ENCODE data around the gene ARPP21. TPM values are rescaled to one million over a fixed set of nuclear protein-coding genes. Genes with fewer than 3 reads are reported as not detected.

Gene ARPP21
- polyA plus RNA-seq, 1 donor (not counting 4 experiments of a cell fraction or from before 2014, with no cell fraction given), result not detected

DNA sequence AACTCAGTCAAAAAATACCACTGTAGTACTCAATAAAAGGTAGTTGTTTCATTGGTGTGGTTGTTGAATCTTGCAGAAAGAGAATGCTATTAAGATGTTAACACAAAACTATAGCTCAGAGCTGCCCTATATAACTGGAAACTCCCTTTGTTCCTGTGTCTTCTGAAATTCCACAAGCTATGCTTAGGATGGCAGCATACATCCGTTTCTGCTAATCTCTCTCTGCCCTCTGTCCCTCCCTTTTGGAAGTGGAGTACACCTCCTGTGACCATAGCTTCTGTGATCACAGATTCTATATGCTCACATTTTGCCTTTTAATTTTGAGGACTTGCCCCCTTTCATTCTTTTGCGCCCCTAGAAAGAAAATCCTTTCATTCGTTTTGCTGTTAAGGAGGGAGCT, 33.7 kb downstream of the ARPP21 start:
- DNase-seq (ENCODE audit: low read depth, low spot score) (no peak), FAIRE-seq (no peak)
- H3K9me1 ChIP-seq (ENCODE audit: control insufficient read depth, extremely low read depth, insufficient read depth, low read length), result no peaks in the 10 kb centered on the region
- no peaks in the 10 kb centered on the region for H3K36me3 ChIP-seq (ENCODE audit: control insufficient read depth in 2 of 2, extremely low read depth in 1 of 2, insufficient read depth in 2 of 2, low read length in 2 of 2)
- no peak overlapping the region for H3K4me3 ChIP-seq (ENCODE audit: control insufficient read depth in 2 of 3, extremely low read depth in 1 of 3, insufficient read depth in 2 of 3, low read depth in 1 of 3, low read length in 3 of 3)
- H3K4me2 ChIP-seq (ENCODE audit: control insufficient read depth, extremely low read depth, insufficient read depth, low read depth, low read length), result no peak overlapping the region
- H2AFZ ChIP-seq (ENCODE audit: control insufficient read depth, low read length), result no peak overlapping the region
- no peaks in the 10 kb centered on the region for H3K79me2 ChIP-seq (ENCODE audit: control insufficient read depth, insufficient read depth, low read length)
- no peaks in the 10 kb centered on the region for H4K20me1 ChIP-seq (ENCODE audit: control insufficient read depth, extremely low read depth, insufficient read depth, low read length)
- no peak overlapping the region for H3K27ac ChIP-seq (ENCODE audit: control insufficient read depth, insufficient read depth, low read length)
- H3K4me1 ChIP-seq (ENCODE audit: control insufficient read depth, extremely low read depth, insufficient read depth, low read length), result no peaks in the 10 kb centered on the region
- no peak overlapping the region for H3K9ac ChIP-seq (ENCODE audit: control insufficient read depth, extremely low read depth, insufficient read depth, low read length)
- H3K27me3 ChIP-seq (ENCODE audit: control insufficient read depth, extremely low read depth, insufficient read depth, low read length), result no peaks in the 10 kb centered on the region
- dilution Hi-C loops (cut with MboI; ENCODE audit: extremely low pct_ligation_motif_present, low sequenced_read_pairs), result no loop called here
- H3K9me3 ChIP-seq (ENCODE audit: control insufficient read depth, low read depth, low read length), result no peaks in the 10 kb centered on the region
- no peak for TF ChIP-seq EZH2 (IDR thresholded peaks at IDR 0.05; ENCODE audit: low read length)
- TF ChIP-seq, protein P1, sequence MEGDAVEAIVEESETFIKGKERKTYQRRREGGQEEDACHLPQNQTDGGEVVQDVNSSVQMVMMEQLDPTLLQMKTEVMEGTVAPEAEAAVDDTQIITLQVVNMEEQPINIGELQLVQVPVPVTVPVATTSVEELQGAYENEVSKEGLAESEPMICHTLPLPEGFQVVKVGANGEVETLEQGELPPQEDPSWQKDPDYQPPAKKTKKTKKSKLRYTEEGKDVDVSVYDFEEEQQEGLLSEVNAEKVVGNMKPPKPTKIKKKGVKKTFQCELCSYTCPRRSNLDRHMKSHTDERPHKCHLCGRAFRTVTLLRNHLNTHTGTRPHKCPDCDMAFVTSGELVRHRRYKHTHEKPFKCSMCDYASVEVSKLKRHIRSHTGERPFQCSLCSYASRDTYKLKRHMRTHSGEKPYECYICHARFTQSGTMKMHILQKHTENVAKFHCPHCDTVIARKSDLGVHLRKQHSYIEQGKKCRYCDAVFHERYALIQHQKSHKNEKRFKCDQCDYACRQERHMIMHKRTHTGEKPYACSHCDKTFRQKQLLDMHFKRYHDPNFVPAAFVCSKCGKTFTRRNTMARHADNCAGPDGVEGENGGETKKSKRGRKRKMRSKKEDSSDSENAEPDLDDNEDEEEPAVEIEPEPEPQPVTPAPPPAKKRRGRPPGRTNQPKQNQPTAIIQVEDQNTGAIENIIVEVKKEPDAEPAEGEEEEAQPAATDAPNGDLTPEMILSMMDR (optimal IDR thresholded peaks at IDR 0.05 in 1 of 3, IDR thresholded peaks at IDR 0.05 in 1 of 3, conservative IDR thresholded peaks at IDR 0.05 in 1 of 3; ENCODE audit: extremely low read depth in 1 of 3, insufficient read depth in 2 of 3, low read length in 3 of 3), result no peak

DNA sequence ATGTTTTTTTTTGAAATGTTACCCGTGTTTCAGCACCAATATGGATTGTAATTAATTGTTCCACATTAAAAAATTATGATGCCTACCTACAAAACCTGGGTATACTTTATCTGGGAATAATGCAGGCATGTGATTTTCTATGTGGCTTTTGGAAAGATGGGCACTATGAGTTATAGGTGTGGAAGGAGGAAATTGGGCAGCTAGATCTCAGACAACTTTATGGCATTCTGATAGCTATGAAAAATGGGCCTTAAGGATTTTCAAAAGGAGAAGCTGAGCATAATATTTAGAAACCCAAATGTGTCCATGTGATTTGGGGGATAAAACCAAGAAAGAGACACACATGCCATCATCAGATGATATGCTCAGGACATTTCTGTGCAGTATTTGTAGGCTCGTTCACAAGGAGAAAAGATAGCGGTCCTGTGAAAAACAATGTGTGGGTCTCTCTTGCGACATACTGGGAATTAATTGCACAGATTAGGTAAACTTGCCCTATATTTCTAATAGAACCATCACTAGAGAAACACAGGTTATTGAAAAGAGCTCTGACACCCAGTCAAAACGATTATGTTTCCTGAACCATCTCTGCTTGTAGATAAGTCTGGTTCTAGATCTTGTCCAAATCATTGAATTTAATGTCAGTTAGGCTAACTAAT, 35.3 kb downstream of the ARPP21 start:
- H3K9me3 ChIP-seq (ENCODE audit: control insufficient read depth, low read depth, low read length), result no peaks in the 10 kb centered on the region
- H3K27ac ChIP-seq (ENCODE audit: control insufficient read depth, insufficient read depth, low read length), result no peak overlapping the region
- FAIRE-seq (no peak), DNase-seq (ENCODE audit: low read depth, low spot score) (no peak)
- no peak overlapping the region for H2AFZ ChIP-seq (ENCODE audit: control insufficient read depth, low read length)
- TF ChIP-seq EZH2 (IDR thresholded peaks at IDR 0.05; ENCODE audit: low read length), result no peak
- TF ChIP-seq, protein P1 (optimal IDR thresholded peaks at IDR 0.05 in 1 of 3, IDR thresholded peaks at IDR 0.05 in 1 of 3, conservative IDR thresholded peaks at IDR 0.05 in 1 of 3; ENCODE audit: extremely low read depth in 1 of 3, insufficient read depth in 2 of 3, low read length in 3 of 3), result no peak
- no peaks in the 10 kb centered on the region for H4K20me1 ChIP-seq (ENCODE audit: control insufficient read depth, extremely low read depth, insufficient read depth, low read length)
- dilution Hi-C loops (cut with MboI; ENCODE audit: extremely low pct_ligation_motif_present, low sequenced_read_pairs), result no loop called here
- no peaks in the 10 kb centered on the region for H3K36me3 ChIP-seq (ENCODE audit: control insufficient read depth in 2 of 2, extremely low read depth in 1 of 2, insufficient read depth in 2 of 2, low read length in 2 of 2)
- no peaks in the 10 kb centered on the region for H3K79me2 ChIP-seq (ENCODE audit: control insufficient read depth, insufficient read depth, low read length)
- no peak overlapping the region for H3K4me2 ChIP-seq (ENCODE audit: control insufficient read depth, extremely low read depth, insufficient read depth, low read depth, low read length)
- H3K4me1 ChIP-seq (ENCODE audit: control insufficient read depth, extremely low read depth, insufficient read depth, low read length), result no peaks in the 10 kb centered on the region
- H3K27me3 ChIP-seq (ENCODE audit: control insufficient read depth, extremely low read depth, insufficient read depth, low read length), result no peaks in the 10 kb centered on the region
- H3K9me1 ChIP-seq (ENCODE audit: control insufficient read depth, extremely low read depth, insufficient read depth, low read length), result no peaks in the 10 kb centered on the region
- no peak overlapping the region for H3K4me3 ChIP-seq (ENCODE audit: control insufficient read depth in 2 of 3, extremely low read depth in 1 of 3, insufficient read depth in 2 of 3, low read depth in 1 of 3, low read length in 3 of 3)
- no peak overlapping the region for H3K9ac ChIP-seq (ENCODE audit: control insufficient read depth, extremely low read depth, insufficient read depth, low read length)
